Measurements from ENCODE around the gene FHOD3.

The FHOD3 gene

GRCh38 chr18:36465276-36465675, 167.8 kb downstream of the FHOD3 start:
- DNase-seq (ENCODE audit: extremely low read depth in 1 of 2, low read depth in 1 of 2), result no peak

- DNase-seq (ENCODE audit: extremely low read depth in 1 of 2, low read depth in 1 of 2), result no peak
Measured at GRCh38 chr18:36465970-36466369, 168.5 kb downstream of the FHOD3 start.

- DNase-seq (ENCODE audit: extremely low read depth in 1 of 2, low read depth in 1 of 2), result no peak
Measured at GRCh38 chr18:36467614-36468013, 170.1 kb downstream of the FHOD3 start.

GRCh38 chr18:36468161-36468560, 170.6 kb downstream of the FHOD3 start:
- DNase-seq (ENCODE audit: extremely low read depth in 1 of 2, low read depth in 1 of 2), result no peak

GRCh38 chr18:36469461-36469860, 171.9 kb downstream of the FHOD3 start:
- DNase-seq (ENCODE audit: extremely low read depth in 1 of 2, low read depth in 1 of 2), result no peak

GRCh38 chr18:36470896-36471295, 173.4 kb downstream of the FHOD3 start:
- DNase-seq (ENCODE audit: extremely low read depth in 1 of 2, low read depth in 1 of 2), result no peak

GRCh38 chr18:36471393-36471792, 173.9 kb downstream of the FHOD3 start:
- no peak for DNase-seq (ENCODE audit: extremely low read depth in 1 of 2, low read depth in 1 of 2)

GRCh38 chr18:36476433-36476832, 178.9 kb downstream of the FHOD3 start:
- no peak for DNase-seq (ENCODE audit: extremely low read depth in 1 of 2, low read depth in 1 of 2)

GRCh38 chr18:36477776-36478175, 180.3 kb downstream of the FHOD3 start:
- DNase-seq (ENCODE audit: extremely low read depth in 1 of 2, low read depth in 1 of 2), result no peak

- no peak for DNase-seq (ENCODE audit: extremely low read depth in 1 of 2, low read depth in 1 of 2)
Measured at GRCh38 chr18:36481201-36481657, 183.7 kb downstream of the FHOD3 start.

- no peak for DNase-seq (ENCODE audit: extremely low read depth in 1 of 2, low read depth in 1 of 2)
Measured at GRCh38 chr18:36481935-36482334, 184.4 kb downstream of the FHOD3 start.

GRCh38 chr18:36484591-36484990, 187.1 kb downstream of the FHOD3 start:
- no peak for DNase-seq (ENCODE audit: extremely low read depth in 1 of 2, low read depth in 1 of 2)

GRCh38 chr18:36485772-36486171, 188.3 kb downstream of the FHOD3 start:
- DNase-seq (ENCODE audit: extremely low read depth in 1 of 2, low read depth in 1 of 2), result no peak

- no peak for DNase-seq (ENCODE audit: extremely low read depth in 1 of 2, low read depth in 1 of 2)
Measured at GRCh38 chr18:36488131-36488530, 190.6 kb downstream of the FHOD3 start.

GRCh38 chr18:36490897-36491296, 193.4 kb downstream of the FHOD3 start:
- DNase-seq (ENCODE audit: extremely low read depth in 1 of 2, low read depth in 1 of 2), result no peak

- no peak for DNase-seq (ENCODE audit: extremely low read depth in 1 of 2, low read depth in 1 of 2)
Measured at GRCh38 chr18:36492604-36493329, 195.3 kb downstream of the FHOD3 start.

GRCh38 chr18:36493349-36494159, 196.0 kb downstream of the FHOD3 start:
- DNase-seq (ENCODE audit: extremely low read depth in 1 of 2, low read depth in 1 of 2), result no peak

- no peak for DNase-seq (ENCODE audit: extremely low read depth in 1 of 2, low read depth in 1 of 2)
Measured at GRCh38 chr18:36494160-36494437, 196.6 kb downstream of the FHOD3 start.

GRCh38 chr18:36496022-36496421, 198.5 kb downstream of the FHOD3 start:
- no peak for DNase-seq (ENCODE audit: extremely low read depth in 1 of 2, low read depth in 1 of 2)

- no peak for DNase-seq (ENCODE audit: extremely low read depth in 1 of 2, low read depth in 1 of 2)
Measured at GRCh38 chr18:36499938-36500337, 202.4 kb downstream of the FHOD3 start.

GRCh38 chr18:36501100-36501499, 203.6 kb downstream of the FHOD3 start:
- DNase-seq (ENCODE audit: extremely low read depth in 1 of 2, low read depth in 1 of 2), result no peak

GRCh38 chr18:36503477-36503876, 206.0 kb downstream of the FHOD3 start:
- no peak for DNase-seq (ENCODE audit: extremely low read depth in 1 of 2, low read depth in 1 of 2)
